PFSK-1 (cell line): Measurements from ENCODE around the gene TGM5.

Source experiments
- FOXP2 ChIP-seq: optimal IDR thresholded peaks from 2 replicates; pipeline ENCODE3; 2011; ENCODE audit warnings: borderline replicate concordance, control low read depth, inconsistent platforms; ENCODE audit not compliant: insufficient read depth; ENCODE audit errors: extremely low read length, extremely low read depth
- POLR2AphosphoS5 ChIP-seq: IDR thresholded peaks from 2 replicates; pipeline ENCODE4 v1.6.1; 2012; ENCODE audit warnings: low read depth, mild to moderate bottlenecking, control low read depth, low read length, moderate library complexity
- SIN3A ChIP-seq: IDR thresholded peaks from 2 replicates; pipeline ENCODE4 v1.6.1; 2012; ENCODE audit warnings: mild to moderate bottlenecking, low read length, moderate library complexity, borderline replicate concordance; ENCODE audit not compliant: insufficient read depth
- TAF1 ChIP-seq: IDR thresholded peaks from 2 replicates; pipeline ENCODE4 v1.6.1; 2012; ENCODE audit warnings: low read length, control low read depth, borderline replicate concordance; ENCODE audit not compliant: insufficient read depth
- TF ChIP-seq, protein P1 (sequence below), 2 experiments: IDR thresholded peaks; 2 replicates each; pipeline versions ENCODE4 v1.6.1 to v1.8.0; 2011 to 2012; ENCODE audit warnings: low read depth in 2 of 2, low read length in 2 of 2, control low read depth in 1 of 2, inconsistent platforms in 1 of 2, mild to moderate bottlenecking in 1 of 2, moderate library complexity in 1 of 2; ENCODE audit not compliant: insufficient read depth in 1 of 2

TGM5 gene

DNA sequence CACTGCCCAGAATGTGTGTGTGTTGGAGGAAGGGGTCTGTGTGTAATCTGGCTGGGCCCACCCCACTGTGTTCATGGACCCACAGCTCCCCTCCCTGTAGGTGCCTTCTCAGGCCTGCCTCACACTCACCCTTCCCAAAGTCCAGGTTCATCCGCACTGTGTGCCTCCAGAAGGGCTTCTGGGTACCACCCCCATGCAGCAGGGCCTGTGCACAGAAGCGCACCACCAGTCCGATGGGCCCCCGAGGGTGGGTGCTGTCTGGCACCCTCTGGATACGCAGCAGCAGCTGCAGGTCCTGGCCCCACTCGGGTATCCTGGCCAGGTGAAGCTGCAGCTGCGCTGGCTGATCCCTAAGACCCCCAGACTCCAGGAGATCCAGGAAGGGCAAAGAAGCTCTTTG, 12.8 kb upstream of the TGM5 start:
- TF ChIP-seq POLR2AphosphoS5 = no peak
- TF ChIP-seq TAF1 = no peak
- no peak for TF ChIP-seq FOXP2
- TF ChIP-seq, protein P1, sequence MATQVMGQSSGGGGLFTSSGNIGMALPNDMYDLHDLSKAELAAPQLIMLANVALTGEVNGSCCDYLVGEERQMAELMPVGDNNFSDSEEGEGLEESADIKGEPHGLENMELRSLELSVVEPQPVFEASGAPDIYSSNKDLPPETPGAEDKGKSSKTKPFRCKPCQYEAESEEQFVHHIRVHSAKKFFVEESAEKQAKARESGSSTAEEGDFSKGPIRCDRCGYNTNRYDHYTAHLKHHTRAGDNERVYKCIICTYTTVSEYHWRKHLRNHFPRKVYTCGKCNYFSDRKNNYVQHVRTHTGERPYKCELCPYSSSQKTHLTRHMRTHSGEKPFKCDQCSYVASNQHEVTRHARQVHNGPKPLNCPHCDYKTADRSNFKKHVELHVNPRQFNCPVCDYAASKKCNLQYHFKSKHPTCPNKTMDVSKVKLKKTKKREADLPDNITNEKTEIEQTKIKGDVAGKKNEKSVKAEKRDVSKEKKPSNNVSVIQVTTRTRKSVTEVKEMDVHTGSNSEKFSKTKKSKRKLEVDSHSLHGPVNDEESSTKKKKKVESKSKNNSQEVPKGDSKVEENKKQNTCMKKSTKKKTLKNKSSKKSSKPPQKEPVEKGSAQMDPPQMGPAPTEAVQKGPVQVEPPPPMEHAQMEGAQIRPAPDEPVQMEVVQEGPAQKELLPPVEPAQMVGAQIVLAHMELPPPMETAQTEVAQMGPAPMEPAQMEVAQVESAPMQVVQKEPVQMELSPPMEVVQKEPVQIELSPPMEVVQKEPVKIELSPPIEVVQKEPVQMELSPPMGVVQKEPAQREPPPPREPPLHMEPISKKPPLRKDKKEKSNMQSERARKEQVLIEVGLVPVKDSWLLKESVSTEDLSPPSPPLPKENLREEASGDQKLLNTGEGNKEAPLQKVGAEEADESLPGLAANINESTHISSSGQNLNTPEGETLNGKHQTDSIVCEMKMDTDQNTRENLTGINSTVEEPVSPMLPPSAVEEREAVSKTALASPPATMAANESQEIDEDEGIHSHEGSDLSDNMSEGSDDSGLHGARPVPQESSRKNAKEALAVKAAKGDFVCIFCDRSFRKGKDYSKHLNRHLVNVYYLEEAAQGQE (IDR thresholded peaks at IDR 0.05; ENCODE audit: insufficient read depth in 1 of 2, low read depth in 2 of 2, low read length in 2 of 2) = no peak
- no peak for TF ChIP-seq SIN3A

DNA sequence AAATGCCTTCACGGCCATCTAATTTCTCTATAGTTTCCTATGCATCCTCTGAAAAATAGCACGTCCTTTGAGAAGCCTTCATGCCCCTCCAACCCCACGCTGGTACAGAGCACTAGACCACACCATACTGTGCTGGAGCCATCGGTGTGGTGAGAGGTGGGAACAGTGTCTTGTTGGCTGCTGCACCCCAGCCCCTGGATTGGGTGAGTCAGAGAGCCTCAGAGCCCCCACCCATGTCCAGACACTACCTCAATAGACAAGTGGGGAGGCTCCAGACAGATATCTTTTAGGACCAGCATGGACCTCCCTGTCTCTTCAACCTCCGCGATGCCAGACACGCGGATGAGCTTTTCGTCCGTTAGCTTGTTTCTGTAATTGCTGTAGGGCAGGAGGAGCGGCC, 12.1 kb upstream of the TGM5 start:
- TF ChIP-seq TAF1 = no peak
- no peak for TF ChIP-seq FOXP2
- TF ChIP-seq POLR2AphosphoS5 = no peak
- TF ChIP-seq, protein P1 (IDR thresholded peaks at IDR 0.05; ENCODE audit: insufficient read depth in 1 of 2, low read depth in 2 of 2, low read length in 2 of 2) = no peak
- TF ChIP-seq SIN3A = no peak

DNA sequence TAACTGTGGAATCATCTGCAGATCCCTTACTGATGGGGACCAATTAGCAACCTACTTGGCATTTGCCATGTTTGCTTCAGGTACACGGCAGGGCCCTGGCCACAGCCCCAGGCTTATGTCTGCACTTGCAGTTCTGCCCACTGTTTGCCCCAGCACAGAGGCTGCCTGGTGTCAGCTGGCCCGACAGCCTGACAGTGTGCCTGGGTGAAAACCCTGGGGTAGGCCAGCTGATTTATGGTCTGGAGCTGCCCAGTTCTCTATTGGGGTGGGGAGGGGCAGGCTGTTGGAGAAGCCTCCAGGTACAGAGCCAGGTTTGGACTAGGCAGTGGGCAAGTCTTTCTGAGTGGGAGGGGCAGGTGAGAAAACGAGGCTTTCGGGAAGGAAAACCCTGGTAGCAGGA, 11.2 kb upstream of the TGM5 start:
- TF ChIP-seq FOXP2 = no peak
- no peak for TF ChIP-seq SIN3A
- no peak for TF ChIP-seq POLR2AphosphoS5
- no peak for TF ChIP-seq TAF1
- TF ChIP-seq, protein P1 (IDR thresholded peaks at IDR 0.05; ENCODE audit: insufficient read depth in 1 of 2, low read depth in 2 of 2, low read length in 2 of 2) = no peak

DNA sequence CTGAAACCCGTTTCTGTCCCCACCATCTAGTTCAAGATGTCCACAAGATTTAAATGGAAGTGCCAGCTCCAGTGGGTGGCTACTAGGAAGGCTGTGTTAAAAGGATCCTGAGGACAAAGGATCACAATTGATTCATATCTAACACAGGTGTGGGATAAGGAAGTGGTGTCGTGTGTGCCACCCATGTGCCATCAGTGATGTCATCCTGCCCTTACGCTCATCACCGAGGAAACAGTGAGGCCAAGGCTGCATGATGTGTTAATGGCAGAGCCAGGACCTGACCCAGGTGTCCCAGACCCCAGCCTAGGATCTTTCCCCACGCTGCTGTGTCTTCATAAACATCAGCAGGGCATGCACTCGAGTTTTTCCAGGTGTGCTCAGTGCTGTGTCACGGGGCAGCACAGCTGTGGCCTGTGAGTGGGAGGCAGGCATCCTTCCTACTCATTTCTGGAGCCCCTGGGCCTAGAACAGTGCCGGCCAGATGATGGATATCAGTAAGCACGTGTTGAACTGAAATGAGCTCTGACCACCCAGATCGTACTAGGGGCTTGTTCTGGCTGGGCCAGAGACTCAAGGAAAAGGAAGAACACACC, 10.6 kb upstream of the TGM5 start:
- TF ChIP-seq, protein P1 (IDR thresholded peaks at IDR 0.05; ENCODE audit: insufficient read depth in 1 of 2, low read depth in 2 of 2, low read length in 2 of 2) = no peak

DNA sequence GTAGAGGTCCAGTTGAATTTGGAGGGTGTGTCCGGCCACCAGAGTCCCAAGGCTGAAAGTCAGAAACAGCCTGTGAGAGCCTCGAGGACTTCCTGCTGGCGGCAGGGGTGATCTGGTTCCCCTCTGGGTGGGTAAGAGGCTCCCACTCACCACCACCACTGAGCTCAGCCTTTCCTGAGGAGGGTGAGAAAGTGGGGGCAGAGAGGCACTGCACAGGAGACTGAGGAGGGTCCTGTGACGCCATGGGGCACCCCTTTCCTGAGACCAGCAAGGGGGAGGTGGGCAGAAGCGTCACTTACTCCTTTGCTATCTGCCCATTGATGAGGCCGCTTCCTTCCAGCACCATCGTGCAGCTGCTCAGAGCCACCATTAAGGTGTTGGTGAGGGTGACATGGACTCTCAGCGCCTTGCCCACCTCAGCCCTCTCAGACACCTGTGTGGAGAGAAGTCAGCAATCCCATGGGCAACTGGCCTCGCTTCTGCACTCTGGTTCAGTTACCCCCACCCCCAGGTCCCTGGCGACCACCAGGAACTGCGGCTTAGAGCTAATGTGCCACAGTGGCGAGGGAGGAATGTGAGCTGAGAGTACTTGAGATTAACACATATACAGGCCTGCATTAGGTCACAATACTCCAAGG, 10.0 kb upstream of the TGM5 start:
- TF ChIP-seq POLR2AphosphoS5 = no peak
- no peak for TF ChIP-seq TAF1
- TF ChIP-seq FOXP2 = no peak
- TF ChIP-seq, protein P1 (IDR thresholded peaks at IDR 0.05; ENCODE audit: insufficient read depth in 1 of 2, low read depth in 2 of 2, low read length in 2 of 2) = no peak
- TF ChIP-seq SIN3A = no peak
